HG02885 (cell line): ENCODE results near the gene KIAA1328.

Experiments
- ATAC-seq: cut with Tn5 transposase; IDR thresholded peaks from one replicate; pipeline ENCODE4 v1.9.1; 2021; ENCODE audit warnings: mild to moderate bottlenecking; ENCODE audit not compliant: unreplicated experiment, poor library complexity

The KIAA1328 gene

GRCh38 chr18:36821681-36822080, 7.2 kb upstream of the KIAA1328 start:
- no peak for ATAC-seq

- no peak for ATAC-seq
Measured at GRCh38 chr18:36825526-36825925, 3.4 kb upstream of the KIAA1328 start.

GRCh38 chr18:36826556-36826955, 2.4 kb upstream of the KIAA1328 start:
- ATAC-seq: no peak

GRCh38 chr18:36828157-36828629, 734 bp upstream of the KIAA1328 start:
- no peak for ATAC-seq

GRCh38 chr18:36829362-36830157, 633 bp downstream of the KIAA1328 start:
- ATAC-seq: no peak

GRCh38 chr18:36830158-36830495, 1.2 kb downstream of the KIAA1328 start:
- no peak for ATAC-seq

- ATAC-seq: no peak
Measured at GRCh38 chr18:36831139-36831538, 2.2 kb downstream of the KIAA1328 start.

- no peak for ATAC-seq
Measured at GRCh38 chr18:36833120-36833519, 4.2 kb downstream of the KIAA1328 start.

GRCh38 chr18:36835927-36836326, 7.0 kb downstream of the KIAA1328 start:
- no peak for ATAC-seq

GRCh38 chr18:36839835-36840234, 10.9 kb downstream of the KIAA1328 start:
- ATAC-seq: no peak

GRCh38 chr18:36843199-36843598, 14.3 kb downstream of the KIAA1328 start:
- no peak for ATAC-seq

- no peak for ATAC-seq
Measured at GRCh38 chr18:36843784-36844183, 14.9 kb downstream of the KIAA1328 start.

- no peak for ATAC-seq
Measured at GRCh38 chr18:36848609-36849008, 19.7 kb downstream of the KIAA1328 start.

GRCh38 chr18:36849288-36850006, 20.5 kb downstream of the KIAA1328 start:
- ATAC-seq: no peak

GRCh38 chr18:36850527-36851201, 21.7 kb downstream of the KIAA1328 start:
- no peak for ATAC-seq

GRCh38 chr18:36851202-36851590, 22.3 kb downstream of the KIAA1328 start:
- ATAC-seq: no peak

GRCh38 chr18:36856815-36857214, 27.9 kb downstream of the KIAA1328 start:
- no peak for ATAC-seq

- no peak for ATAC-seq
Measured at GRCh38 chr18:36862182-36862581, 33.3 kb downstream of the KIAA1328 start.

GRCh38 chr18:36867056-36867455, 38.1 kb downstream of the KIAA1328 start:
- ATAC-seq: no peak

GRCh38 chr18:36871801-36872200, 42.9 kb downstream of the KIAA1328 start:
- no peak for ATAC-seq

- ATAC-seq: no peak
Measured at GRCh38 chr18:36872329-36872728, 43.4 kb downstream of the KIAA1328 start.
